B cell (primary cell): ENCODE results near the gene KIF26B. TPM values are rescaled to one million over a fixed set of nuclear protein-coding genes. Genes with fewer than 3 reads are reported as not detected.

Source experiments
- ATAC-seq: fragments of 200-7000 bp; cut with Tn5 transposase; one replicate; pipeline ENCODE4 v1.10.0; 2021; ENCODE audit warnings: low read depth, mild to moderate bottlenecking, moderate number of reproducible peaks, moderate library complexity
- CTCF ChIA-PET: fragments of 350-600 bp; sonication (Branson Sonifier 250); formaldehyde crosslinking; loops from one replicate; lab custom pipeline; 2021; ENCODE audit warnings: antibody characterized with exemption, inconsistent platforms; lab: Charles Lee
- POLR2A ChIA-PET: fragments of 350-600 bp; sonication (Branson Sonifier 250); formaldehyde crosslinking; loops from one replicate; lab custom pipeline; 2021; ENCODE audit warnings: antibody characterized with exemption; lab: Charles Lee
- DNase-seq: peaks from one replicate; pipeline ENCODE4 v3.0.0; 2013
- H2AFZ ChIP-seq: 2 replicates; pipeline ENCODE4 v1.6.1; 2012; ENCODE audit warnings: mild to moderate bottlenecking, low read depth, low read length; ENCODE audit not compliant: insufficient read depth, poor library complexity, severe bottlenecking
- H3K27ac ChIP-seq, 2 donors: 1 replicate in 1 of 2; 2 replicates in 1 of 2; pipeline ENCODE4 v1.5.1; 2012 to 2013; ENCODE audit warnings: low read length in 2 of 2, mild to moderate bottlenecking in 2 of 2, moderate library complexity in 1 of 2
- H3K27me3 ChIP-seq, 4 experiments: fragments of 200-600 bp in 1 of 4; sonication (generic) in 1 of 4; replicated peaks in 1 of 4; 1 replicate in 2 of 4; 2 replicates in 2 of 4; pipeline versions ENCODE4 v1.6.1 to v1.7.0; 2013 to 2016; ENCODE audit warnings: low read length in 3 of 4, mild to moderate bottlenecking in 2 of 4, mixed read lengths in 1 of 4, moderate library complexity in 1 of 4; ENCODE audit not compliant: insufficient read depth in 4 of 4, control insufficient read depth in 3 of 4; ENCODE audit errors: control extremely low read depth in 1 of 4
- H3K36me3 ChIP-seq, 2 experiments: replicated peaks in 1 of 2; 1 replicate in 1 of 2; 2 replicates in 1 of 2; pipeline versions ENCODE4 v1.6.1 to v1.7.1; 2013; ENCODE audit warnings: low read length in 1 of 2; ENCODE audit not compliant: insufficient read depth in 2 of 2, control insufficient read depth in 1 of 2; ENCODE audit errors: control extremely low read depth in 1 of 2, extremely low read depth in 1 of 2
- H3K4me1 ChIP-seq, 2 donors: fragments of 200-600 bp in 1 of 2; sonication (generic) in 1 of 2; 1 replicate in 1 of 2; 2 replicates in 1 of 2; pipeline versions ENCODE4 v1.5.1 to v1.6.1; 2013 to 2017; ENCODE audit warnings: low read length in 2 of 2; ENCODE audit not compliant: control insufficient read depth in 2 of 2, insufficient read depth in 2 of 2
- H3K4me2 ChIP-seq: replicated peaks from 2 replicates; pipeline ENCODE3; 2012; ENCODE audit warnings: mild to moderate bottlenecking, low read depth, low read length; ENCODE audit not compliant: poor library complexity, severe bottlenecking
- H3K4me3 ChIP-seq, 5 experiments: fragments of 200-600 bp in 1 of 5; sonication (generic) in 1 of 5; 1 replicate in 3 of 5; 2 replicates in 2 of 5; pipeline versions ENCODE4 v1.5.1 to v1.7.0; 2011 to 2016; ENCODE audit warnings: low read length in 4 of 5, mild to moderate bottlenecking in 4 of 5, low read depth in 2 of 5, control low read depth in 1 of 5, moderate library complexity in 1 of 5; ENCODE audit not compliant: insufficient read depth in 1 of 5; ENCODE audit errors: control extremely low read depth in 1 of 5, extremely low read depth in 1 of 5
- H3K79me2 ChIP-seq: fragments of 200-600 bp; sonication (generic); one replicate; pipeline ENCODE4 v1.6.0; 2016; ENCODE audit warnings: low read length; ENCODE audit not compliant: control insufficient read depth, insufficient read depth
- H3K9ac ChIP-seq: fragments of 200-600 bp; sonication (generic); 2 replicates; pipeline ENCODE4 v1.6.1; 2017; ENCODE audit warnings: mild to moderate bottlenecking, low read length, moderate library complexity
- H3K9me3 ChIP-seq, 3 donors: one replicate each; pipeline versions ENCODE4 v1.6.1 to v1.7.1; 2013; ENCODE audit warnings: low read length in 2 of 3; ENCODE audit not compliant: control insufficient read depth in 2 of 3, insufficient read depth in 1 of 3; ENCODE audit errors: control extremely low read depth in 1 of 3
- H4K20me1 ChIP-seq: 2 replicates; pipeline ENCODE4 v1.6.0; 2012; ENCODE audit warnings: mild to moderate bottlenecking, low read length; ENCODE audit not compliant: insufficient read depth, control insufficient read depth, poor library complexity, severe bottlenecking
- H3K27ac Mint-ChIP-seq: one replicate; pipeline ENCODE4 v1.8.0; 2021; ENCODE audit warnings: mixed read lengths
- H3K27me3 Mint-ChIP-seq: one replicate; pipeline ENCODE4 v1.8.0; 2021; ENCODE audit warnings: mixed read lengths
- H3K4me1 Mint-ChIP-seq: one replicate; pipeline ENCODE4 v1.8.0; 2021; ENCODE audit warnings: mixed read lengths
- H3K4me3 Mint-ChIP-seq: one replicate; pipeline ENCODE4 v1.8.0; 2021; ENCODE audit warnings: mixed read lengths
- H3K9me3 Mint-ChIP-seq: one replicate; pipeline ENCODE4 v1.8.0; 2022; ENCODE audit warnings: mixed read lengths; ENCODE audit not compliant: insufficient read depth
- EZH2 ChIP-seq: IDR thresholded peaks from 2 replicates; pipeline ENCODE4 v1.6.1; 2012; ENCODE audit warnings: borderline replicate concordance, low read depth, mild to moderate bottlenecking, moderate library complexity, low read length; ENCODE audit not compliant: insufficient read depth, poor library complexity, severe bottlenecking
- WGBS: methylation state at CpG from one replicate; pipeline ENCODE4 v1.1.5; 2013; ENCODE audit warnings: missing lambda C conversion rate; ENCODE audit not compliant: insufficient coverage; 5-methylcytosine and 5-hydroxymethylcytosine counted together
- intact Hi-C: fragments of 100-400 bp; cut with micrococcal nuclease; formaldehyde crosslinking; loops from one replicate; pipeline ENCODE4 v1.10.0; 2022
- polyA plus RNA-seq: library from polyadenylated mRNA; depleted of rRNA; stranded (reverse); fragments of >200 nt; gene quantifications from 2 replicates; pipeline ENCODE4 v1.2.3, GENCODE V29; 2012
- total RNA-seq, 2 donors: library from RNA; stranded (reverse); fragments of 120-200 nt in 1 of 2; gene quantifications; 1 replicate in 1 of 2; 2 replicates in 1 of 2; pipeline versions ENCODE4 v1.2.3 to v1.2.4, GENCODE V29; 2013 to 2022
- TF ChIP-seq, protein P1 (sequence below): fragments of 200-600 bp; IDR thresholded peaks from one replicate; pipeline ENCODE4 v1.8.0; 2022; ENCODE audit warnings: antibody characterized with exemption, mild to moderate bottlenecking

Gene KIF26B
- total and polyA plus RNA-seq, 2 donors (not counting 1 experiment from before 2014, with no cell fraction given) = 0.62 TPM; not detected in 1

DNA sequence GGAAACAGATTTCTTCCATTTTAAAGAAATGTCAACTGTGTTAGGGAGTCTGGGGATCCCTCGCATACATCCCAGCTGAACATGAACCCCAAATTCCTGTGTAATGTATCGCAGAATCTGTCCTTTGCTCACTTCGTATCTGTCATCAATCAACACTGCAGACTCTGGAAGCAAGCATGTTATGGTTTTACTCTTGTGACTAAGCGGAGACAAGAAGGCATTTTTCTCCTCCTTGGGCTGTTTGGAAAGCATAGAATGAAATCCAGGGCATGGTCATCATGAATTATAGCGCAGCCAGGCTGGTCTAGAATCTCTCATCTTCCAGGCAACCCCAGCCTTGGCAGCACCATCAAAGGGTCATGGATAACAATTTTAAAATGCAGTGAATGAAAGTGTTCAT, 290.2 kb downstream of the KIF26B start:
- no peaks in the 10 kb centered on the region for H3K4me1 ChIP-seq
- peaks cover 0 to 7% (median 0%) of the 10 kb centered on the region in 3 donors for H3K9me3 ChIP-seq
- WGBS = 100% methylated on average over 4 of the region's 5 CpGs
- H3K4me2 ChIP-seq = no peak overlapping the region
- Mint-ChIP-seq H3K9me3 (peaks cover 3% of the 10 kb centered on the region), H3K4me3 (no peak overlapping the region), H3K27ac (no peak overlapping the region), H3K27me3 (peaks cover 18% of the 10 kb centered on the region), H3K4me1 (no peaks in the 10 kb centered on the region)
- TF ChIP-seq, protein P1, sequence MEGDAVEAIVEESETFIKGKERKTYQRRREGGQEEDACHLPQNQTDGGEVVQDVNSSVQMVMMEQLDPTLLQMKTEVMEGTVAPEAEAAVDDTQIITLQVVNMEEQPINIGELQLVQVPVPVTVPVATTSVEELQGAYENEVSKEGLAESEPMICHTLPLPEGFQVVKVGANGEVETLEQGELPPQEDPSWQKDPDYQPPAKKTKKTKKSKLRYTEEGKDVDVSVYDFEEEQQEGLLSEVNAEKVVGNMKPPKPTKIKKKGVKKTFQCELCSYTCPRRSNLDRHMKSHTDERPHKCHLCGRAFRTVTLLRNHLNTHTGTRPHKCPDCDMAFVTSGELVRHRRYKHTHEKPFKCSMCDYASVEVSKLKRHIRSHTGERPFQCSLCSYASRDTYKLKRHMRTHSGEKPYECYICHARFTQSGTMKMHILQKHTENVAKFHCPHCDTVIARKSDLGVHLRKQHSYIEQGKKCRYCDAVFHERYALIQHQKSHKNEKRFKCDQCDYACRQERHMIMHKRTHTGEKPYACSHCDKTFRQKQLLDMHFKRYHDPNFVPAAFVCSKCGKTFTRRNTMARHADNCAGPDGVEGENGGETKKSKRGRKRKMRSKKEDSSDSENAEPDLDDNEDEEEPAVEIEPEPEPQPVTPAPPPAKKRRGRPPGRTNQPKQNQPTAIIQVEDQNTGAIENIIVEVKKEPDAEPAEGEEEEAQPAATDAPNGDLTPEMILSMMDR = no peak
- TF ChIP-seq EZH2 = no peak
- H3K79me2 ChIP-seq = no peaks in the 10 kb centered on the region
- ChIA-PET CTCF (no interaction called here), POLR2A (no interaction called here)
- no peak overlapping the region for H3K27ac ChIP-seq
- DNase-seq = no peak
- ATAC-seq = no peak
- H3K4me3 ChIP-seq = no peak overlapping the region
- H3K27me3 ChIP-seq = peaks cover 0 to 9% (median 0%) of the 10 kb centered on the region in 4 experiments
- no peaks in the 10 kb centered on the region for H4K20me1 ChIP-seq
- no peak overlapping the region for H2AFZ ChIP-seq
- no peaks in the 10 kb centered on the region for H3K36me3 ChIP-seq
- intact Hi-C loops = no loop called here
- no peak overlapping the region for H3K9ac ChIP-seq

DNA sequence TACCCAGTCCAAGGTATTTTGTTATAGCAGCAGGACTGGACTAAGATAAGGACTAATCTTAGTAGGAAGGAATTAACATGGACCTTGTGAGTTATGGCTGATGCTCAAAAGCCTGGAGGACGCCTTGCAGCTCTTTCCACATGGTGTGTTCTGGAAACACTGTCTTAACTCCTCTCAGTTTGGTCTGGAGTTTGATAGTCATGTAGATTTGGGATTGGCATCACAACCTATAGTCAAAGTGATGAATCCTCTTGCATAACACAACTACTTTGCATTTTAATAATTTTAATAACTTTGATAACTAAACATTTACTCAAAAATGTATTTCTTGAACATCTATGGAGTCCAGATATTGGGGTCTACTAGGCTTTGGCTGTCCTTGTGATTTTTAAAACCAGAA, 293.7 kb downstream of the KIF26B start:
- Histone ChIP-seq H3K27me3 (no peaks in the 10 kb centered on the region), H4K20me1 (no peaks in the 10 kb centered on the region), H2AFZ (no peak overlapping the region), H3K36me3 (no peaks in the 10 kb centered on the region), H3K9me3 (peaks cover 0 to 7% (median 0%) of the 10 kb centered on the region in 3 donors), H3K4me3 (no peak overlapping the region), H3K4me2 (no peak overlapping the region), H3K27ac (no peak overlapping the region), H3K4me1 (no peaks in the 10 kb centered on the region), H3K79me2 (no peaks in the 10 kb centered on the region), H3K9ac (no peak overlapping the region)
- no peak for DNase-seq
- Mint-ChIP-seq H3K27ac (no peak overlapping the region), H3K4me3 (no peak overlapping the region), H3K27me3 (peaks cover 3% of the 10 kb centered on the region), H3K4me1 (no peaks in the 10 kb centered on the region), H3K9me3 (peaks cover 3% of the 10 kb centered on the region)
- TF ChIP-seq, protein P1 = no peak
- TF ChIP-seq EZH2 = no peak
- ChIA-PET CTCF (no interaction called here), POLR2A (no interaction called here)
- no peak for ATAC-seq
- intact Hi-C loops = no loop called here
- 80% methylated on average over 1 of the region's 1 CpG for WGBS
